K562 (cell line): Measurements from ENCODE around the gene ZCCHC14. TPM values are rescaled to one million over a fixed set of nuclear protein-coding genes. Genes with fewer than 3 reads are reported as not detected.

Experiments
- BRCA1 ChIP-seq, 2 experiments: fragments of 450-650 bp in 1 of 2; sonication (generic) in 1 of 2; formaldehyde crosslinking in 1 of 2; IDR thresholded peaks; 2 replicates each; pipeline versions ENCODE4 v1.5.0 to v1.6.1; 2017 to 2020; ENCODE audit warnings: mild to moderate bottlenecking in 1 of 2, missing genetic modification reagents in 1 of 2
- CXXC5 ChIP-seq: fragments of 250-450 bp; sonication (Bioruptor Pico); IDR thresholded peaks from 2 replicates; pipeline ENCODE4 v1.8.0; 2022; ENCODE audit warnings: inconsistent platforms, mild to moderate bottlenecking, moderate library complexity
- KLF1 ChIP-seq: fragments of 450-650 bp; IDR thresholded peaks from 2 replicates; pipeline ENCODE4 v1.6.1; 2016; ENCODE audit warnings: missing genetic modification characterization, missing compliant biosample characterization
- MBD2 ChIP-seq: sonication (generic); IDR thresholded peaks from 2 replicates; pipeline ENCODE4 v1.6.1; 2016; ENCODE audit warnings: low read depth, borderline replicate concordance
- PRMT5 ChIP-seq: sonication (generic); formaldehyde crosslinking; IDR thresholded peaks from 2 replicates; pipeline ENCODE4 v1.5.0; 2020; ENCODE audit warnings: missing genetic modification reagents
- RNF219 ChIP-seq: fragments of 250-450 bp; sonication (Bioruptor Pico); IDR thresholded peaks from 2 replicates; pipeline ENCODE4 v1.5.0; 2022; ENCODE audit warnings: mild to moderate bottlenecking
- TAF1 ChIP-seq: IDR thresholded peaks from 2 replicates; pipeline ENCODE4 v1.6.1; 2011; ENCODE audit warnings: mild to moderate bottlenecking, low read length, moderate library complexity; ENCODE audit not compliant: insufficient read depth, control insufficient read depth, severe bottlenecking; ENCODE audit errors: extremely low read depth
- TEAD1 ChIP-seq, 2 experiments: fragments of 450-650 bp in 1 of 2; sonication (generic) in 1 of 2; formaldehyde crosslinking; IDR thresholded peaks; 2 replicates each; pipeline versions ENCODE4 v1.4.0 to v1.8.0; 2020 to 2022; ENCODE audit warnings: mild to moderate bottlenecking in 2 of 2, missing genetic modification reagents in 1 of 2
- ZKSCAN1 ChIP-seq: fragments of 150-350 bp; IDR thresholded peaks from 2 replicates; pipeline ENCODE4 v1.6.1; 2016; ENCODE audit warnings: low read depth, low read length
- ZNF311 ChIP-seq: fragments of 250-450 bp; sonication (Bioruptor Pico); IDR thresholded peaks from 2 replicates; pipeline ENCODE4 v1.4.0; 2020; ENCODE audit warnings: mild to moderate bottlenecking, moderate library complexity
- ZNF395 ChIP-seq: fragments of 200-800 bp; sonication (Bioruptor generic); IDR thresholded peaks from 2 replicates; pipeline ENCODE4 v1.6.1; 2017; ENCODE audit warnings: missing genetic modification characterization, missing compliant biosample characterization
- ZNF407 ChIP-seq: fragments of 450-650 bp; IDR thresholded peaks from 2 replicates; pipeline ENCODE4 v1.6.1; 2016; ENCODE audit warnings: low read depth
- ZNF551 ChIP-seq: fragments of 250-450 bp; sonication (Bioruptor Pico); IDR thresholded peaks from 2 replicates; pipeline ENCODE4 v1.5.0; 2021; ENCODE audit warnings: mild to moderate bottlenecking, moderate library complexity
- ZNF695 ChIP-seq: fragments of 450-650 bp; formaldehyde crosslinking; IDR thresholded peaks from 2 replicates; pipeline ENCODE4 v1.4.0; 2020; ENCODE audit warnings: mild to moderate bottlenecking, moderate library complexity
- polyA plus RNA-seq, 8 experiments: library from polyadenylated mRNA; depleted of rRNA in 4 of 8; stranded (reverse) in 5 of 8; unstranded in 3 of 8; fragments of >200 nt; fragmentation: Nextera tagmentation in 2 of 8; fragmentation: Illumina TruSeq in 1 of 8; extraction: Ambion mirVana in 2 of 8; extraction: Trizol in 1 of 8; gene quantifications; 2 replicates each; pipeline versions ENCODE4 v1.2.1 to v1.2.3, GENCODE V29; 2011 to 2014; ENCODE audit warnings: inconsistent platforms in 1 of 8, missing spikeins in 1 of 8
- total RNA-seq, 7 experiments: library from RNA; depleted of rRNA in 6 of 7; stranded (reverse); fragments of >200 nt in 6 of 7; fragmentation: Illumina TruSeq in 2 of 7; extraction: Trizol in 2 of 7; gene quantifications; 2 replicates each; pipeline versions ENCODE4 v1.2.1 to v1.2.3, GENCODE V29; 2011 to 2021; ENCODE audit warnings: low replicate concordance in 1 of 7

Gene ZCCHC14
- total and polyA plus RNA-seq, 9 of the 15 experiments (the other 6 are each of a cell fraction or from before 2014, with no cell fraction given), result 1.5 to 12.4 (median 2.9) TPM

- TF ChIP-seq ZNF695 (CRISPR knock-in tag) (no peak), ZNF407 (no peak), ZNF311 (CRISPR knock-in tag) (no peak), KLF1 (tag) (no peak), RNF219 (CRISPR knock-in tag) (no peak), PRMT5 (CRISPR knock-in tag) (no peak), TAF1 (no peak), ZNF395 (CRISPR knock-in tag) (no peak), ZNF551 (CRISPR knock-in tag) (no peak), CXXC5 (CRISPR knock-in tag) (no peak; the same call in 1 of the 2 replicates), TEAD1 (CRISPR knock-in tag; IDR thresholded peaks at IDR 0.05) (peak in 1 of 2 experiments; percentile 67; a peak in 1 of 4 replicates), ZKSCAN1 (no peak), MBD2 (no peak), BRCA1 (IDR thresholded peaks at IDR 0.05) (no peak), BRCA1 (CRISPR knock-in tag; IDR thresholded peaks at IDR 0.05) (no peak)
These were observed 108.5 kb downstream of the ZCCHC14 start (continued) for GRCh38 chr16:87384162-87384874.
